GM19193 (cell line): ENCODE results near the gene CDS1.

Experiments used
- POLR2A ChIP-seq: IDR thresholded peaks from 4 replicates; pipeline ENCODE4 v1.6.1; 2011; ENCODE audit not compliant: insufficient read depth, insufficient read length; ENCODE audit errors: extremely low read depth

CDS1 gene

GRCh38 chr4:84681486-84682274 is 98.8 kb downstream of the CDS1 start:
- TF ChIP-seq POLR2A: no peak

- no peak for TF ChIP-seq POLR2A
These were observed 100.3 kb downstream of the CDS1 start for GRCh38 chr4:84683064-84683850.

- no peak for TF ChIP-seq POLR2A
These were observed 101.4 kb downstream of the CDS1 start for GRCh38 chr4:84684361-84684760.

- no peak for TF ChIP-seq POLR2A
These were observed 102.2 kb downstream of the CDS1 start for GRCh38 chr4:84685105-84685504.

GRCh38 chr4:84688605-84689004 is 105.7 kb downstream of the CDS1 start:
- TF ChIP-seq POLR2A: no peak

- no peak for TF ChIP-seq POLR2A
These were observed 106.3 kb downstream of the CDS1 start for GRCh38 chr4:84689197-84689596.

- TF ChIP-seq POLR2A: no peak
These were observed 107.6 kb downstream of the CDS1 start for GRCh38 chr4:84690481-84690880.

GRCh38 chr4:84691170-84691691 is 108.3 kb downstream of the CDS1 start:
- TF ChIP-seq POLR2A: no peak

GRCh38 chr4:84691800-84692199 is 108.9 kb downstream of the CDS1 start:
- TF ChIP-seq POLR2A: no peak

- TF ChIP-seq POLR2A: no peak
These were observed 114.2 kb downstream of the CDS1 start for GRCh38 chr4:84697159-84697558.

GRCh38 chr4:84697615-84698201 is 114.8 kb downstream of the CDS1 start:
- TF ChIP-seq POLR2A: no peak

- TF ChIP-seq POLR2A: no peak
These were observed 116.2 kb downstream of the CDS1 start for GRCh38 chr4:84699001-84699671.
